ENCODE results near the gene ABCA10.

GRCh38 chr17:69207151-69207550 lies 21.5 kb downstream of the ABCA10 start:
- TF ChIP-seq CTCF (IDR thresholded peaks at IDR 0.05) (no peak), POLR2A (IDR thresholded peaks at IDR 0.05) (no peak)

Measured in esophagus squamous epithelium (tissue), 4 donors.